ENCODE data around the gene EMILIN1.

DNA sequence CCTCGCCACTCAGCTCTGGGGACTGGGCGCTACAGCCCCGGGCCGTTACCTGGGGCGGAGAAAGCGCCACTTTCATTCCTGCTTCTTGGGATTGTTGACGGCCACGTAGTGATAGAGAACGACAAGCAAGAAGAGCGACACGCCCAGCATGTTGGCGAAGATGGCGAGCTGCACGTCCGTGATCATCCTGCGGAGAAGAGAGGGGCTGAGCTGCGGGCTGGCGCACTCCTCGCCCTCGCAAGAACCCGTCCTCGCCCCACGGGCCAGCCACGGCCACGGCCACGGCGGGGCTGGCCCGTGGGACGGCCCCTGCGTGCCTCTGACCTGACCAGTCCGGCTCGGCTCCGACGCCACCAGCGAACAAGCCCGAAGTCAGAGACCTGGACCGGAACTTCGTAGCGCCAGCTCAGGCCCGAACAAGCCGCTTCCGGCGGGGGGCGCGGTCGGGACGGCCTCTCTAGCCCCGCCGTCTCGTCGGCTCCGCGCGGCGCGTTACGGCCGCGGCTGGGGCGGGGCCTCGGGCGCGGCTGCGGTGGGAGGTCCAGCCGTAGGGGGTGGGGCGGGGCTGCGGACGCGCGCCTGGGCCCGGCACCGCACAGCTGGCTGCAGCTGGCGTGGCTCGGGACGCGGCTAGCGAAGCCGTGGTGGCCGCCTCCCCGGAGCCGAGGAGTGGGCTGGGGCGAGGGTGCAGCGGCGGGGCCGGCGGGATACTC lies 7.0 kb upstream of the EMILIN1 start, which contains the start of gene OST4:
- TF ChIP-seq POLR2A (IDR thresholded peaks at IDR 0.05) (no peak), CTCF (IDR thresholded peaks at IDR 0.05) (no peak)
